ENCODE data around the gene FAM20B. TPM values are rescaled to one million over a fixed set of nuclear protein-coding genes. Genes with fewer than 3 reads are reported as not detected.

The FAM20B gene
- total and polyA plus RNA-seq, 2 of the 8 experiments (the other 6 are each of a cell fraction or from before 2014, with no cell fraction given) = 8.3 to 36.6 TPM

DNA sequence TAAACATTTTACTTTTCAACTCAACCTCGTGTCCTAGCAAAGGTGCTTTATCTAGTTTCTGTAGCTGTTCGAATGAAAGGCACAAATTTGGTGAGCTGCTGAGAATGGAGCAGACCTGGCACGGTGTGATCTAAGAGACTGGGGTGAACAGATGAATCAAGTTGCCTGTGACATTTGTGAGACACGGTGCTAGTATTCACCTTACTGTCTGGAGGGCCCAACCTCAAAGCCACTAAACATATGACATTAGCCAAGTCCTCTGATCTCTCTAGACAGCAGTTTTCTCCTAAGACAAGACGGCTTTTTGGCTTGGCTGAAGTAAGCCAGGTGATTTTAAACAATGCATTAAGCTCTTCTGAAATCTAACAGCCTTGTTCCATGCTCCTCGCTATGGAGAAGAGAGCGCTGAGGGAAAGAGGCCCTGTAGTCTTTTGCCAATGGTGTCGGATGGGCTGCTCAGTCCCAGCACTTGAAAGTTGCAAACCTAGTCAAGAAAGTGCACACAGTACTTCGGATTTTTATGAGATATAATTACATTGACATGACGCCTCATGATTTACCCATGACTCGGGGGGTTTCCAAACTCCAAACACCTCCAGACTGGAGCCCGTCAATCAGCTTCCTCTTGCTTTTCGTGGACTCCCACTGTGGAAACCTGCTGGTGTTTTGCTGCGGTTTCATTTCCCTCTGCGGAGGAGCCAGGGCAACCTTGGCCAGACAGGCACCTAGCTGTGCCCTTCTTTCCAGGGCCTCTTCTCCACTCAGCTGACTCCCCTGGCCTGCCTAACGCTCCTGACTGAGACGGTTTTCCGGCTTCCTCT lies 55.4 kb downstream of the FAM20B start (continued):
- no peak for TF ChIP-seq POLR2AphosphoS5 (IDR thresholded peaks at IDR 0.05; ENCODE audit: low read depth, low read length)
